GM10248 (cell line): ENCODE data around the gene FRRS1L.
A peak's percentile ranks its signal among the peaks of the same experiment; 100 is the strongest.

ENCODE experiments used
- CTCF ChIA-PET: fragments of 300-600 bp; sonication (Branson Sonifier 250); formaldehyde crosslinking; extraction: SDS; loops from one replicate; lab custom pipeline; 2021; ENCODE audit warnings: antibody characterized with exemption; lab: Yijun Ruan, JAX
- POLR2A ChIA-PET: fragments of 350-650 bp; sonication (Branson Sonifier 250); formaldehyde crosslinking; extraction: SDS; loops from one replicate; lab custom pipeline; 2020; ENCODE audit warnings: antibody characterized with exemption; lab: Yijun Ruan, JAX
- DNase-seq: peaks from one replicate; pipeline ENCODE4 v3.0.0; 2012; ENCODE audit errors: extremely low spot score
- TF ChIP-seq, protein P1 (sequence below): IDR thresholded peaks from 2 replicates; pipeline ENCODE4 v1.5.1; 2012; ENCODE audit warnings: mild to moderate bottlenecking, low read depth; ENCODE audit errors: extremely low read depth, missing control alignments, control extremely low read depth

Gene FRRS1L

DNA sequence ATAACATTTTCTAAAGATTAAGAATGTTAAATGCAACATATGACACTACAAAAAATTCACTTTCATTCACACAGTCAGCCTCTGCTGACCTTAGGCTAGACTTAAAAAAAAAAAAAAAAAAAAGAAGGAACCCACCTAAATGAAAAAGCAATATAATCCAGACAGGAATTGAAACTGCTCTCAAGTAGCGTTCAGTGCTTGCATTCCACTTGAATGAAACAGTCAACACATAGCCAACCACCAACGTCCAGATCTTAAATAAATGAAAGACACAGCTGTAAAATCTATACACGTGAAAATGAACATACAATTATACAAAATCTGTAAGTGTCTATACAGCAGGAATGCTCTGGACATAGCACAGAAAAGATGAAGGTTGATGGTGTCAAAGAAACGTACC lies 58.7 kb downstream of the FRRS1L start:
- TF ChIP-seq, protein P1, sequence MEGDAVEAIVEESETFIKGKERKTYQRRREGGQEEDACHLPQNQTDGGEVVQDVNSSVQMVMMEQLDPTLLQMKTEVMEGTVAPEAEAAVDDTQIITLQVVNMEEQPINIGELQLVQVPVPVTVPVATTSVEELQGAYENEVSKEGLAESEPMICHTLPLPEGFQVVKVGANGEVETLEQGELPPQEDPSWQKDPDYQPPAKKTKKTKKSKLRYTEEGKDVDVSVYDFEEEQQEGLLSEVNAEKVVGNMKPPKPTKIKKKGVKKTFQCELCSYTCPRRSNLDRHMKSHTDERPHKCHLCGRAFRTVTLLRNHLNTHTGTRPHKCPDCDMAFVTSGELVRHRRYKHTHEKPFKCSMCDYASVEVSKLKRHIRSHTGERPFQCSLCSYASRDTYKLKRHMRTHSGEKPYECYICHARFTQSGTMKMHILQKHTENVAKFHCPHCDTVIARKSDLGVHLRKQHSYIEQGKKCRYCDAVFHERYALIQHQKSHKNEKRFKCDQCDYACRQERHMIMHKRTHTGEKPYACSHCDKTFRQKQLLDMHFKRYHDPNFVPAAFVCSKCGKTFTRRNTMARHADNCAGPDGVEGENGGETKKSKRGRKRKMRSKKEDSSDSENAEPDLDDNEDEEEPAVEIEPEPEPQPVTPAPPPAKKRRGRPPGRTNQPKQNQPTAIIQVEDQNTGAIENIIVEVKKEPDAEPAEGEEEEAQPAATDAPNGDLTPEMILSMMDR, result no peak
- ChIA-PET CTCF (interaction anchor here (1.2 to 3.6 kb wide), 2 partner anchors 10 to 12 kb away, joined by 4 to 25 read pairs; partner anchors contain the start of gene TMEM245), POLR2A (interaction anchor here (0.8 kb wide), 1 partner anchor 12 kb away, joined by 4 read pairs; no protein-coding TSS in a partner anchor)
- DNase-seq, result no peak

DNA sequence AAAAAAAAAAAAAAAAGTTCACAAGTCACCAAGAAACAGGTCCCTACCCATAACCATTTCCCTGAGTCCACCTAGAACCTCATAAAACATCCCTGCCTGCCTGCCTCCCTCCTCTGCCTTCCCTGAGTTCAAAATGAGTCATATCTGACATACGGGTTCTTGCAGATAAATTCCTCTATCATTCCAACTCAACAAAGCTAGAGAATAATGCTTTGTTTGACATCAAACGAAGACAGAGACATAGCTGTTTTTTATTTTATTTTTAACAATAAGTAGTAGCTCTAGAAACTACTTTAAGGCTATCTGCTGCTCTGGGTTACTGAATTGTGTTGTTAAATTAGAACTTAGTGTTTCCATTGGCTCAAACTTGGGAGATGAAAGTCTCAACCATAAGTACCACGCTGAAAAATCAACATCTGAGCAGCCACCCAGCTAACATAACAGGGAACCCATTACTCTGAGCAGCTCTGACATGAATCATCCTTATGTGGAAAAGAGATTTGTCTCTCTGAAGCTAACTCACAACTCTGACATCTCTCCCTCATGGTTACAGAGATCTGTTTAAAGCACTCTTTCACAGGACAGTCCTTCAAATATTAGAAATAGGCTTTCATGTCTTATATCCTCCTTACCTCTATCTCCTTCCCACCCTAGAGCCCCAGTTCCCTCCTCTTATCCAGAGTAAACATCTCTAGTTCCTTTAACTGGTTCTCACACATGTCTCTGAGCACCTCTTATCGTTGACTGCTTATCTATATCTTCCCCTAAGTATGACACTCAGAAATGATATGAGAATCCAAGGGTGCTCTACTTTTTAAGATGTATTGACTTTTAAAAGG lies 59.4 kb downstream of the FRRS1L start:
- TF ChIP-seq, protein P1, result no peak
- ChIA-PET CTCF (interaction anchor here (1.2 to 3.6 kb wide), 2 partner anchors 11 kb away, joined by 4 to 25 read pairs; partner anchors contain the start of gene TMEM245), POLR2A (interaction anchor here (0.8 kb wide), 1 partner anchor 13 kb away, joined by 4 read pairs; no protein-coding TSS in a partner anchor)
- DNase-seq, result no peak

DNA sequence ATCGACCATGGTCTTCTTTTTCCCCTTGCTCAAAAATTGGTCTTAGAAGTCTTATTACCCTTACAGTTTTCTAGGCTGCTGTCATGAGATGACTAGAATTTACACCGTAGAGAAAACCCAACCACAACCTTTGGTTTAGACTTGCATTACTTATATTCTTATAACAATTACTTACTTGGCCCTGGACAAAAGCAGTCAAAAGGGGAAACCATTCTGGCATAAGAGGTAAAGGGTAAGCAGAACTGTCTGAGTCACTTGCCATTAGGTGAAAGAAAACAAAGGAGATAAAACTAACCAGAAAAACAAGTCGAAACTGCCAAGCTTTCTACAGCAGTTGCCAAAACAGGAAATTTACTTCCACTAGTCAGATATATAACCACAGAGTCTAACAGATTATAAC lies 65.2 kb downstream of the FRRS1L start:
- TF ChIP-seq, protein P1, result no peak
- CTCF ChIA-PET, result no interaction called here
- POLR2A ChIA-PET, result no interaction called here
- peak; percentile 28 for DNase-seq

DNA sequence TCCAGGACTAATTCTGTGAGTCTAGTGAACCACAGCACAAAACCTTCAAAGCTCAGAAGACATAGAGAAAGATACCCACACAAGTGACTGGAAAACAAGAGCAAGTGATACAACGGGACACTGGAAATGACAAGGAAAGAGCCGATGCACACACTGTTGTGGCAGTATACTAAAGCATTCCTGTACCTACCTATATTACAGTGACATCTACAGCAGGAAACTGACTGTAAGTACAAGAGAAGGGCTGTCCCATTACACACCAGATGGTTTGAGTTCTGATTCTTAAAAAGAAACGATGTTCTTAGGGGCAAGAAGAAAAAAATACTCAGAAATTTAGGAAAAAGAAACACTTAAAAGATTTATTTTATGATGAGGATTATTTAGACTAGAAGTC lies 65.8 kb downstream of the FRRS1L start:
- DNase-seq, result no peak
- POLR2A ChIA-PET, result no interaction called here
- CTCF ChIA-PET, result interaction anchor here (0.8 to 1.8 kb wide), 7 partner anchors 8 to 310 kb away, joined by 3 to 7 read pairs (median 4); no protein-coding TSS in a partner anchor
- TF ChIP-seq, protein P1, result no peak

DNA sequence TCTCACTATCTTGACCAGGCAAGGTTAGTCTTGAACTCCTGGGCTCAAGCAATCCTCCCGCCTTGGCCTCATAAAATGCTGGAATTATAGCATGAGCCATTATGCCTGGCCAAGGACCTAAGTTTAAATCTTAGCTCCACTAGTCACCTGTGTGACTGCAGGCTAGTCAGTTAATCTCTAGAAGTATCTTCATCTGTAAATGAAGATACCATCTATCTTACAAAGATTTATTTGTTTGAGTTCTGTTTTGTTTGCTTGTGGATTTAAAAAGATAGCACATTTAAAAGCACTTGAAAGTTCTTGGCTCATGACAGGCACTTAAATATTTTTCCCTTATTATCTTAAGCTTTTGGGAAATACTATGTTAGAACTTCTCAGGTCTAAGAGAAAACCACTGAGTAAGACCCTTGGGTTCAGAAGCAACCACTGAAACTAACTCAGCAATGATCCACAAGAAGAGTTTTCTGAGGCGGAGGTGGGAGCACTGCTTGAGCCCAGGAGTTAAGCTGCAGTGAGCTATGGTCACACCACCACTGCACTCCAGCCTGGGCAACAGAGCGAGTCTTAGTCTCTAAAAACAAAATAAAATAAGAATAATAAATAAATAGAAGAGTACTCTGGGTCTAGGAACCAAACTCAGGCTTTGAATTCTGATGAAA lies 66.4 kb downstream of the FRRS1L start:
- POLR2A ChIA-PET, result no interaction called here
- no peak for DNase-seq
- TF ChIP-seq, protein P1, result no peak
- CTCF ChIA-PET, result interaction anchor here (0.8 to 1.8 kb wide), 8 partner anchors 8 to 310 kb away, joined by 3 to 7 read pairs (median 4); no protein-coding TSS in a partner anchor

DNA sequence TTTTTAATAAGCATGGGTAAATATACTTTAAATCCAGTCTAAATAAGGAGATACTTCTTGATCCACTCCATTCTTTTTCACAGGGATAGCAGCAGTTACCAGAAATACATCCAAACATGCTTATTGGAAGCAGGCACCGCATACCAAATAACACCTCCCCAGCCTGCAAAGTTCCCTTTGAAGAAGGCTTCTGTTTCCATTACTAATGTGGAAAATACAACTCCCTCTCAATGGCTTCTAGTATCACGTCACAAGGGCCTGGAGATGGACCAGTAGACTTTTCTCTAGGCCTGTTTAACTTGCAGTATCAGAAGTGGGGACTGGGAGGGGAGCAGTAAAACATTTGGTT lies 68.1 kb downstream of the FRRS1L start:
- CTCF ChIA-PET, result no interaction called here
- no peak for DNase-seq
- TF ChIP-seq, protein P1, result no peak
- POLR2A ChIA-PET, result no interaction called here
